Measurements from ENCODE around the gene TSKS.
"Not testable (repeated sequence)": the region's sequence is repeated elsewhere in the genome, so short reads cannot be mapped to it uniquely, and the experiment has no call there.

Gene TSKS

GRCh38 chr19:49746206-49746958 lies 16.7 kb downstream of the TSKS start:
- no peaks in the 10 kb centered on the region for H3K4me1 ChIP-seq (ENCODE audit: control insufficient read depth, insufficient read depth, low read length, unreplicated experiment)
- H3K27ac ChIP-seq (ENCODE audit: low read depth, low read length) = no peak overlapping the region
- H2AFZ ChIP-seq (ENCODE audit: low read length, unreplicated experiment) = no peak overlapping the region
- no peaks in the 10 kb centered on the region for H3K36me3 ChIP-seq (ENCODE audit: insufficient read depth, low read length)
- H3K4me3 ChIP-seq (ENCODE audit: low read depth, low read length) = no peak overlapping the region
- H3K27me3 ChIP-seq (ENCODE audit: insufficient read depth, low read length) = no peaks in the 10 kb centered on the region
- H3K79me2 ChIP-seq (ENCODE audit: control insufficient read depth, insufficient read depth, low read length, unreplicated experiment) = no peaks in the 10 kb centered on the region

GRCh38 chr19:49744946-49745381 lies 18.1 kb downstream of the TSKS start:
- Histone ChIP-seq H3K4me3 (ENCODE audit: low read depth, low read length) (no peak overlapping the region), H3K79me2 (ENCODE audit: control insufficient read depth, insufficient read depth, low read length, unreplicated experiment) (no peaks in the 10 kb centered on the region), H3K27me3 (ENCODE audit: insufficient read depth, low read length) (no peaks in the 10 kb centered on the region), H2AFZ (ENCODE audit: low read length, unreplicated experiment) (no peak overlapping the region), H3K36me3 (ENCODE audit: insufficient read depth, low read length) (no peaks in the 10 kb centered on the region), H3K4me1 (ENCODE audit: control insufficient read depth, insufficient read depth, low read length, unreplicated experiment) (no peaks in the 10 kb centered on the region), H3K27ac (ENCODE audit: low read depth, low read length) (no peak overlapping the region)

- Histone ChIP-seq H2AFZ (ENCODE audit: low read length, unreplicated experiment) (no peak overlapping the region), H3K27ac (ENCODE audit: low read depth, low read length) (no peak overlapping the region), H3K36me3 (ENCODE audit: insufficient read depth, low read length) (no peaks in the 10 kb centered on the region)
Measured at GRCh38 chr19:49741210-49741844, 21.8 kb downstream of the TSKS start.

GRCh38 chr19:49739933-49740332 lies 23.2 kb downstream of the TSKS start:
- Histone ChIP-seq H3K27me3 (ENCODE audit: insufficient read depth, low read length) (no peaks in the 10 kb centered on the region), H3K79me2 (ENCODE audit: control insufficient read depth, insufficient read depth, low read length, unreplicated experiment) (no peaks in the 10 kb centered on the region), H3K4me3 (ENCODE audit: low read depth, low read length) (no peak overlapping the region), H3K4me1 (ENCODE audit: control insufficient read depth, insufficient read depth, low read length, unreplicated experiment) (no peaks in the 10 kb centered on the region), H3K36me3 (ENCODE audit: insufficient read depth, low read length) (no peaks in the 10 kb centered on the region), H3K27ac (ENCODE audit: low read depth, low read length) (no peak overlapping the region), H2AFZ (ENCODE audit: low read length, unreplicated experiment) (no peak overlapping the region)

More at GRCh38 chr19:49741210-49741844, 21.8 kb downstream of the TSKS start:
- Histone ChIP-seq H3K4me1 (ENCODE audit: control insufficient read depth, insufficient read depth, low read length, unreplicated experiment) (no peaks in the 10 kb centered on the region), H3K79me2 (ENCODE audit: control insufficient read depth, insufficient read depth, low read length, unreplicated experiment) (no peaks in the 10 kb centered on the region), H3K27me3 (ENCODE audit: insufficient read depth, low read length) (no peaks in the 10 kb centered on the region), H3K4me3 (ENCODE audit: low read depth, low read length) (no peak overlapping the region)

- H3K36me3 ChIP-seq (ENCODE audit: insufficient read depth, low read length) = no peaks in the 10 kb centered on the region
- no peak overlapping the region for H3K27ac ChIP-seq (ENCODE audit: low read depth, low read length)
- no peak overlapping the region for H2AFZ ChIP-seq (ENCODE audit: low read length, unreplicated experiment)
- H3K4me3 ChIP-seq (ENCODE audit: low read depth, low read length) = no peak overlapping the region
- H3K27me3 ChIP-seq (ENCODE audit: insufficient read depth, low read length) = no peaks in the 10 kb centered on the region
- H3K79me2 ChIP-seq (ENCODE audit: control insufficient read depth, insufficient read depth, low read length, unreplicated experiment) = no peaks in the 10 kb centered on the region
- H3K4me1 ChIP-seq (ENCODE audit: control insufficient read depth, insufficient read depth, low read length, unreplicated experiment) = no peaks in the 10 kb centered on the region
Measured at GRCh38 chr19:49739098-49739497, 24.0 kb downstream of the TSKS start.

GRCh38 chr19:49738268-49738667 lies 24.8 kb downstream of the TSKS start:
- H3K4me3 ChIP-seq (ENCODE audit: low read depth, low read length) = no peak overlapping the region
- no peaks in the 10 kb centered on the region for H3K36me3 ChIP-seq (ENCODE audit: insufficient read depth, low read length)
- no peak overlapping the region for H2AFZ ChIP-seq (ENCODE audit: low read length, unreplicated experiment)
- no peaks in the 10 kb centered on the region for H3K4me1 ChIP-seq (ENCODE audit: control insufficient read depth, insufficient read depth, low read length, unreplicated experiment)
- no peaks in the 10 kb centered on the region for H3K27me3 ChIP-seq (ENCODE audit: insufficient read depth, low read length)
- no peaks in the 10 kb centered on the region for H3K79me2 ChIP-seq (ENCODE audit: control insufficient read depth, insufficient read depth, low read length, unreplicated experiment)
- no peak overlapping the region for H3K27ac ChIP-seq (ENCODE audit: low read depth, low read length)

- H3K27ac ChIP-seq (ENCODE audit: low read depth, low read length) = no peak overlapping the region
- no peaks in the 10 kb centered on the region for H3K4me1 ChIP-seq (ENCODE audit: control insufficient read depth, insufficient read depth, low read length, unreplicated experiment)
- H3K79me2 ChIP-seq (ENCODE audit: control insufficient read depth, insufficient read depth, low read length, unreplicated experiment) = no peaks in the 10 kb centered on the region
- no peak overlapping the region for H3K4me3 ChIP-seq (ENCODE audit: low read depth, low read length)
- H3K27me3 ChIP-seq (ENCODE audit: insufficient read depth, low read length) = no peaks in the 10 kb centered on the region
- no peak overlapping the region for H2AFZ ChIP-seq (ENCODE audit: low read length, unreplicated experiment)
- no peaks in the 10 kb centered on the region for H3K36me3 ChIP-seq (ENCODE audit: insufficient read depth, low read length)
Measured at GRCh38 chr19:49730166-49730565, 32.9 kb downstream of the TSKS start.

GRCh38 chr19:49727217-49728030 lies 35.7 kb downstream of the TSKS start:
- H3K79me2 ChIP-seq (ENCODE audit: control insufficient read depth, insufficient read depth, low read length, unreplicated experiment) = no peaks in the 10 kb centered on the region
- H3K4me3 ChIP-seq (ENCODE audit: low read depth, low read length) = no peak overlapping the region
- H3K27ac ChIP-seq (ENCODE audit: low read depth, low read length) = no peak overlapping the region
- H2AFZ ChIP-seq (ENCODE audit: low read length, unreplicated experiment) = no peak overlapping the region
- no peaks in the 10 kb centered on the region for H3K36me3 ChIP-seq (ENCODE audit: insufficient read depth, low read length)
- H3K27me3 ChIP-seq (ENCODE audit: insufficient read depth, low read length) = no peaks in the 10 kb centered on the region
- no peaks in the 10 kb centered on the region for H3K4me1 ChIP-seq (ENCODE audit: control insufficient read depth, insufficient read depth, low read length, unreplicated experiment)

- H3K79me2 ChIP-seq (ENCODE audit: control insufficient read depth, insufficient read depth, low read length, unreplicated experiment); H3K36me3 ChIP-seq (ENCODE audit: insufficient read depth, low read length); H2AFZ ChIP-seq (ENCODE audit: low read length, unreplicated experiment); H3K27ac ChIP-seq (ENCODE audit: low read depth, low read length); H3K4me3 ChIP-seq (ENCODE audit: low read depth, low read length); H3K27me3 ChIP-seq (ENCODE audit: insufficient read depth, low read length); H3K4me1 ChIP-seq (ENCODE audit: control insufficient read depth, insufficient read depth, low read length, unreplicated experiment): not testable (repeated sequence)
Measured at GRCh38 chr19:49719420-49719819, 43.7 kb downstream of the TSKS start.

- Histone ChIP-seq H3K27me3 (ENCODE audit: insufficient read depth, low read length) (no peaks in the 10 kb centered on the region), H3K79me2 (ENCODE audit: control insufficient read depth, insufficient read depth, low read length, unreplicated experiment) (no peaks in the 10 kb centered on the region), H3K36me3 (ENCODE audit: insufficient read depth, low read length) (no peaks in the 10 kb centered on the region), H3K4me3 (ENCODE audit: low read depth, low read length) (no peak overlapping the region), H3K4me1 (ENCODE audit: control insufficient read depth, insufficient read depth, low read length, unreplicated experiment) (no peaks in the 10 kb centered on the region), H2AFZ (ENCODE audit: low read length, unreplicated experiment) (no peak overlapping the region), H3K27ac (ENCODE audit: low read depth, low read length) (peak overlapping the region; percentile 47; the same call in 1 of the 2 replicates)
Measured at GRCh38 chr19:49718991-49719390, 44.1 kb downstream of the TSKS start.

Measured in ACC112 (cell line).